CD4-positive, alpha-beta T cell treated with Interleukin-2 at 100 ng/mL for 4 hours (primary cell): ENCODE measurements around the gene IGFLR1.
"Not testable (repeated sequence)": the region's sequence is repeated elsewhere in the genome, so short reads cannot be mapped to it uniquely, and the experiment has no call there.

ENCODE experiments used
- DNase-seq: peaks from one replicate; pipeline ENCODE4 v3.0.0-alpha.2; 2020; ENCODE audit warnings: low spot score

IGFLR1 gene

DNA sequence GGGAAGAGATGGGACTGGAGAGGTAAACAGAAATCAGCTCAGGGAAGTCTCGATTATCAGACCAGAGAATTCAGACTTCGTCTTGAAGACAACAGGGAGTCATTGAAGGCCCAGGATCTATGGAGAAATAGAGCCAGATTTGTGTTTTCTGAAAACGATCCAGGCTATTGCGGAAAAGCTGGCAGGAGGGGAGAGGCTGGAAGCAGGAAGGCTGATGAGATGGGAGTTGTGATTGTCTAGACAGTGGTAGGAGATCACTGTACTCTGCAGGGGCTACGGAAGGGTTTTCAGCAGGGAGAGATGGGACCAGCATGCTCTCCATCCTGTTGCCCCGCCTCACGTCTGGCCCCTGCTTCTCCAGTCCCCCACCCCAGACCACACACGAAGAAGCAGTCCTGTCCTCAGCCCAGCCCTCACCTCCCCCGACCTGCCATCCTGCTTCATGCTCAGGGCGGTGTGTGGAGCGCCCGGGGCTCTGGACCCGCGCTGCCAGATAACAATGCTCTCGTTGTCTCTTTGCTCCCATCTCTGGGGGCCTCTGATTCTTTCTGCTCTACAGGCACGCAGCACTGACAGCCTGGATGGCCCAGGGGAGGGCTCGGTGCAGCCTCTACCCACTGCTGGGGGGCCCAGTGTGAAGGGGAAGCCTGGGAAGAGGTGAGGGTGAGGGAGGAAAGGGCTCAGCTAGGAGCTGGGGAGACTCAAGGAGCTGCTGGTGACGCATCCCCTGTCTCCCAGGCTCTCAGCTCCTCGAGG lies 35.0 kb upstream of the IGFLR1 start:
- no peak for DNase-seq

DNA sequence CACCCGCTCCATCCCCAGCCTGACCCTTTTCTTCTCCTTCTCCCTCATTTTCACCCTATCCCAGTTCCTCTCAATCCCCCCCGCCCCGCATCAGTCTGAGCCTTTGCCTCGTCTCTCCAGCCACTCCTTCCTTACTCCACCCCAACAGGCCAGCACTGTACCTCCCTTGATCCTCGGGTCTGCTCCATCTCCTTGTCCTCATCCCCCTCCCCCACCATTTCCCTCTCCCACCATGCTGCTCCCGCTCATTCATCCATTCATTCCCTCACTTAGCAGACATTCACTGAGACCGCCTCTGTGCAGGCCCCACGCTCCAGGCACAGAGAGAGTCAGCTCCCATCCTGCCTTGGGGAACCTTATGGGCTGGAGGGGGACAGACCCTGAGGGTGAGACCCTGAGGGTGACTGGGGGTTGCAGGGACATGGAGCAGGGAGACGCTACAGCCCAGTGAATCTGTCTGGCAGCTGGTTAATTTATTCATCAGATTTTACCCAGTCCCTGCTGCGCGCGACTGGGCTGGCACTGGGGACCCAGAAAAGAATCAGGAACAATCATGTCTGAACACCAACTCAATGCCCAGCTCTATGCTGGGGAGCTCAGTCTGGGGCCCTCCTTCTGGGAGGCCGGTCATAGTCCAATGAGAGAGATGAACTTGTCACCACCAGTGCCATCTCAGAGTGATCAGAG lies 34.0 kb upstream of the IGFLR1 start:
- no peak for DNase-seq

DNA sequence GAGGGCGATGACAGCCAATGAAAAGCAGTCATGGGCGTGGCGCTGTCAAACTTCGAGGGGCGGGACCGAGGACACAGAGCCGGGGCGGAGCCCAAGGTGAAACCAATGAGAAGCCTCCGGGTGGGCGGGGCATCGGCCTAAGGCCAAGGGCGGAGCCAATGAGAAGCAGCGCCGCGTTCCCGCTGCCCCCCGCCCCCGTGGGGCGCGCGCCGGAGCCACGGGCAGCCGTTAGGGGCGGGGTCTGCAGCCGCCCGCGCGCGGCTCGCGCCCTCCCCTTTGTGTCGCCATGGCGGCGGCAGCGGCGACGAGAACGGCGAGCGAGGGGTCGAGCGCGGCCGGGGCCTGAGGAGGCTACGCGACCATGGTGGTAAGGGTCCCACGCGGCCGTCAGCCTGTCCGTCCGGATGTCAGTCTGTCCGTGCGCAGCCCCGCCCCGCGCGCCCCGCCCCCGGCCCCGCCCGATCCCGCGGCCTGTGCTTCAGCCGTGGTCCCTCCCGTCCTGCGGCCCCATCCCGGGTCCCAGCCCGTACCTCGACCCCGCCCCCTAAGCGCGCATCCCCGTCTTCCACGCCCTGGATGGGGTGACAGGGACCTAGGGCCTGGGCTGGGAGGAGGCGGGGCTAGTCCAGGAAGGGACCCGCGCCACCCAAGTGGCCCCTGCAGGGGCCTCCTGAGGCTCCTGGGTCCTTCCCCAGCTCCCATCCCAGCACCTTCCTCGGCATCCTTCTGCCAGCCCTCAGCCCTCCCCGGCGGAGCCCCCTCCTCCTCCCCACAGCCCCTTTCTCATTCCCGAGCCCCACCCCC lies 33.2 kb upstream of the IGFLR1 start, which contains the start of gene ARHGAP33:
ARHGAP33 (plus strand) TSS at position 267 of the 804 bp plus-strand sequence; CDS start at position 362, 95 bp downstream.
- peak; percentile 99 for DNase-seq

- no peak for DNase-seq
These were observed 32.7 kb upstream of the IGFLR1 start for GRCh38 chr19:35775046-35775297.

DNA sequence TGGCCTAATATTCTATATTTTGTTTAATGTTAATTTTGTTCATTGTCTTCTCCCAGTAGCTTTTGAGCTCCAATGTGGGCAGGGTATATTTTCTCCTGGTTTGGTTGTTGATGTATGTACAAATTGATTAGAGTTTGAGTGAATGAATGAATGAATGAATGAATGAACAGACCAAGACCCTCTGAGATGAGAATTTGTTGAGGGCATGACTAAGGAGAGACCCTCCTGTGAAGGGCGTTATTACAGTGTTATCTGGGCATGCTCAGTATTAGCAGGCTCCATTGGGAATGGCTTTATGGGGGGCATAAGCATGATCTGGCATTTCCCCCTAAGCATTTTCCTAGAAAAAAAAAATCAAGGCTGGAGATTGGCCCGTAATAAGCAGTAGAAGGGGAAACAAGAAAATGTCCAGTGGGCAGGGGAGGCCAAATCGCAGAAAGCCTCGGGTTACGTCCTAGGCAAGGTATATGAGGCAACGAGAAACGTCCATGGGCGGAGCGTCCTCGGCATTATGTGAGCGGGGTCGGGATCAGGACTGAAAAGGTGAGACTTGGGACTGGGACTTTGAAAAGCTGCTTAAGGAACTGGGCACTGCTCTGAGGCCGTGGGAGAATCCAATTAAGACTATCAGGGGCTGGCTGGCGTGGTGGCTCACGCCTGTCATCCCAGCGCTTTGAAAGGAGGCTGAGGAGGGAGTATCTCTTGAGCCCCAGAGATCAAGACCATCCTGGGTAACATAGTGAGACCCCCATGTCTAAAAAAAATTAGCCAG lies 32.2 kb upstream of the IGFLR1 start:
- DNase-seq: no peak

DNA sequence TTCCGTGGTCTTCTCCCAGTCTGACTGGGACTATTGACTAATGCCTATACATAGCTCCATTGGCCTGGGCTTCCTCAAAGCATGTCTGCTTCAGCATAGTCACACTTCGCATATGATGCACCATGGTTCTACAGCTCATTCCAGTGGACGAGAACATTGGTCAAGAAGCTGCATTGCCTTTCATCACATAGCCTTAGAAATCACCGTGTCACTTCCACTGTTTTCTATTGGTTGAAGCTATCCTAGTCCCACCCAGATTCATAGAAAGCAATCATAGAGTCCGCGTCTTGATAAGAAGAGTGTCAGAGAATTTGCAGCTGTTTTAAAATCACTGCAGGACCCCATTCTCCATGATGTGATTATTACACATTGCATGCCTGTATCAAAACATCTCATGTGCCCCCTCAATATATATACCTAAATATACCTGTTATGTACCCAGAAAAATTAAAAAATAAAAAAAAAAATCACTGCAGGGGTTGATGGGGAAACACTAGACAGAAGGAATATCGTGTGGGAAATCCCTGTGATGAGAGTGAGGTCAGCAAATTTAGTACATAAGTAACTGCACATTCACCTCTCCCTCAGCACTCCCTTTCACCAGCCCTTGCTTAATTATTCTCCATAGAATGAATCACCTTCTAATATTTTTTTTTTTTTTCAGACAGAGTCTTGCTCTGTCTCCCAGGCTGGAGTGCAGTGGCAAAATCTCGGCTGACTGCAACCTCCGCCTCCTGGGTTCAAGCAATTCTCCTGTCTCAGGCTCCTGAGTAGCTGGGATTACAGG lies 31.0 kb upstream of the IGFLR1 start:
- DNase-seq: no peak

GRCh38 chr19:35772362-35772761 lies 30.1 kb upstream of the IGFLR1 start:
- DNase-seq: not testable (repeated sequence)

GRCh38 chr19:35768082-35768421 lies 25.8 kb upstream of the IGFLR1 start:
- DNase-seq: no peak

DNA sequence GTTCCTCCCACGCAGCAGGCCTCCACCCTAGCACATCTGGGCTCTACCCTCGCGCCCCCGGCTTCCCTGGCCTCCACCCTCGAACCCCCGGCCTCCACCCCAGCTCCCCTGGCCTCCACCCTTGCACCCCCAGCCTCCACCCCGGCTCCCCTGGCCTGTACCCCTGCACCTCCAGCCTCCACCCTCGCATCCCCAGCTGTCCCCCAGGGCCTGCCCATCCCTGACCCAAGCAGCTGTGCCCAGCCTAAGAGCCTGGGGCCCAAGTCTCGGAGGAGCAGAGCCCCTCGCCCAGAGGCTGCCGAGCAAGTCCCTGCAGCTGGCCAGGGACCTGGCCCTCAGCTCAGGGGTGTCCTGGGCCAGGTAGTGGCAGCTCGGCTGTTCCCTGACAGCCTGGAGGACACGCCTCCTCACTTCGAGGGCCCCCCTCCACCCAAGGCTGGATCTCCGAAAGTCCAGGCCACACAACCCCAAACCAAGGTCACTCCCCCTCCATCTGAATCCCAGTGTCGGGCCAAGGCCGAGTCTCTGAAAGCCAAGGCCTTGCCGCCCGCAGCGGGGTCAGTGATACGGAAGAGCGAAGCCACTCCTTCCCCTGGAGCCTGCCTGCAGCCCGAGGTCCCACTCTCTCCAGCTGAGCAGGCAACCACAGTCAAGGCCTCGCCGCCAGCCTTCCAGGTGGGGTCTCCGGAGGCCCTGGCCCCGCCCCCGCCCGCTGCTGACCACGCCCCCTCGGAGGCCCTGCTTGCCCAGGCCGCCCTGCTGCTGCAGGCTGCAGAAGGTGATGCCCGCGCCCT lies 25.2 kb upstream of the IGFLR1 start:
- no peak for DNase-seq

DNA sequence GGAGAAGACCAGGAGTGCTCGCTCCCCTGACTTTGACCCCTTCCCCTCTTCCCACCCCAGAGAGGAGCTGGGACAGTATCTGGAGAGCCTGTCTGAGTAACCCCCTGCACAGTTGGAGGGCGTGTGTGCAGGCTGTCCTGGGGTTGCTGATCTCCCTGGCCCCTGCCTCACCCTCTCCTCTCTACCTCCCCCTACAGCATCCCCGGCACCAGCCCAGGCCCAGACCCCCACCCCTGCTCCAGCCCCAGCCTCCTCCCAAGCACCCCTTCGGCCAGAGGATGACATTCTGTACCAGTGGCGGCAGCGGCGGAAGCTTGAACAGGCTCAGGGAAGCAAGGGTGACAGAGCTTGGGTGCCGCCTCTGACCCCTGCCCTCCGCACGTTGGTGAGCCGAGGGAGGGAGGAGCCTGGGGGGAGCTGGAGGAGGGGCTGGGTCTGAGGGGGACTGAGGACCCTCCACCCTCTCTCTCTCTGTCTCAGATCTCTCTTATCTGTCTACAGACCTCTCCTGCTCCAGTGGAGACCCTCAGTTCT lies 24.4 kb upstream of the IGFLR1 start:
- no peak for DNase-seq

DNA sequence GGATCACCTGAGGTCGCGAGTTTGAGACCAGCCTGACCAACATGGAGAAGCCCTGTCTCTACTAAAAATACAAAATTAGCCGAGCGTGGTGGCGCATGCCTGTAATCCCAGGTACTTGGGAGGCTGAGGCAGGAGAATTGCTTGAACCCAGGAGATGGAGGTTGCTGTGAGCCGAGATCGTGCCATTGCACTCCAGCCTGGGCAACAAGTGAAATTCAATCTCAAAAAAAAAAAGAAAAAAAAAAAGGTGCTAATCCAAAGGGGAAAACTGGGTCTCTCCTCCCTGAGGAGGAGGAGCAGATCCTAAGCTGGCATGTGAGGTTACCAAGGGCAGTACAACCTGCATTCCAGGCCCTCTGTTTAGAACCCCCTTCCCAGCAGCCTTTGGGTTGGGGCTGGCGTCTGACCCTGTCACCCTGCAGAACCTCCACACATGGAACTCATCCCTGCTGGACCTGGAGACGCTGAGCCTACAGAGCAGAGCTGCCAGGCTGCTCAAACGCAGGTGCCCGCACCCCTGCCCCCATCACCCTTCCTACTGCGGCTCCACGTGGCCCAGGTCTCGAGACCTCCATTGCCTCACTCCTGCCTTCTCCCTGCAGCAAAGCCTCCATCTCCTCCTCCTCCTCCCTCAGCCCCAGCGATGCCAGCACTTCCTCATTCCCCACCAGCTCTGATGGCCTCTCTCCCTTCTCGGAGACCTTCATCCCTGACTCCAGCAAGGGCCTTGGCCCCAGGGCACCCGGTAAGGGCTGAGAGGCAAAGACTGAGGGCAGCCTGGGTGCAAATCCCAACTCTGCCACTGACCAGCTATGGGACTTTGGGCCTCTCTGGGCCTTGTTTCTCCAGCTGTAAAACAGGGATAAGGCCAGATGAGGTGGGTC lies 22.4 kb upstream of the IGFLR1 start:
- no peak for DNase-seq

DNA sequence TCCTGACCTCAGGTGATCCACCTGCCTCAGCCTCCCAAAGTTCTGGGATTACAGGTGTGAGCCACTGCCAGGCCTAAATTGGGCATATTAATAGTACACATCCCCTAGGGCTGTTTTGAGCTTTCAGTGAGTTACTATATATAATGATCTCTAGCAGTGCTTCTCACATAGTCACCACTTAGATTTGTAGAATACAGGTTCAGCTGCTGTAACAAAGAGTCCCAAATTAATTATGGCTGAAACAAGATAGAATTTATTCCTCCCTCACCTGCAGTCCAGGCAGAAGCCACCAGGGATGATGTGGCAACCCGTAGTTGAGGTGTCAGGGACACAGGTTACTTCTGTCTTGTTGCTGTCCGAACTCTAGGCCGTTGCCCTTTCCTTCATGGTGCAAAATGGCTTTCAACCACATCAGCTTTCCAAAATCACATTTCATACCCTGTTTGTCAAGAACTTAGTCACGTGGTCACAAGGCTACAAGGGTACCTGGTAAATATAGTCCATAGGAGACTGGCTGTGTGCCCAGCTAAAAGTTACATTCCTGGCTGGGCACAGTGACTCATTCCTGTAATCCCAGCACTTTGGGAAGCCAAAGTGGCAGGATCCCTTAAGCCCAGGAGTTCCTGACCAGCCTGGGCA lies 18.6 kb upstream of the IGFLR1 start:
- no peak for DNase-seq

DNA sequence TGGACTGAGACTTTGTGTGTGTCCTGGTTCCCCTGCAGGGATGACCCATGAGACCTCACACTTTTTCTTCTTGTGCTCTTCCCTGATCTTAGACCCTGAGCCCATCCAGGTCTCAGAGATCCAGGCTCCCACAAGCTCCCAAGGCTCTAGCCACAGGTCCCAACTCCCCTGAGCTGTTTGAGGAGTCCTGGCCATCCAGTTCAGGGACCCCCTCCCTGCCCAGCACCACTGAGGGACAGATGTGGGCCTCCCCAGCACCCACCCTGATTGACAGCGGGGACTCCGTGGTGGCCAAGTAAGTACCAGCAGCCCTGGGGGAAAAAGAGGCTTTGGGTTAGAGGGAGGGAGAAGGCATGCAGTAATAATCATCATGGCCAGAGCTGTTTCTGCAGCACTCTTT lies 17.4 kb upstream of the IGFLR1 start:
- no peak for DNase-seq

DNA sequence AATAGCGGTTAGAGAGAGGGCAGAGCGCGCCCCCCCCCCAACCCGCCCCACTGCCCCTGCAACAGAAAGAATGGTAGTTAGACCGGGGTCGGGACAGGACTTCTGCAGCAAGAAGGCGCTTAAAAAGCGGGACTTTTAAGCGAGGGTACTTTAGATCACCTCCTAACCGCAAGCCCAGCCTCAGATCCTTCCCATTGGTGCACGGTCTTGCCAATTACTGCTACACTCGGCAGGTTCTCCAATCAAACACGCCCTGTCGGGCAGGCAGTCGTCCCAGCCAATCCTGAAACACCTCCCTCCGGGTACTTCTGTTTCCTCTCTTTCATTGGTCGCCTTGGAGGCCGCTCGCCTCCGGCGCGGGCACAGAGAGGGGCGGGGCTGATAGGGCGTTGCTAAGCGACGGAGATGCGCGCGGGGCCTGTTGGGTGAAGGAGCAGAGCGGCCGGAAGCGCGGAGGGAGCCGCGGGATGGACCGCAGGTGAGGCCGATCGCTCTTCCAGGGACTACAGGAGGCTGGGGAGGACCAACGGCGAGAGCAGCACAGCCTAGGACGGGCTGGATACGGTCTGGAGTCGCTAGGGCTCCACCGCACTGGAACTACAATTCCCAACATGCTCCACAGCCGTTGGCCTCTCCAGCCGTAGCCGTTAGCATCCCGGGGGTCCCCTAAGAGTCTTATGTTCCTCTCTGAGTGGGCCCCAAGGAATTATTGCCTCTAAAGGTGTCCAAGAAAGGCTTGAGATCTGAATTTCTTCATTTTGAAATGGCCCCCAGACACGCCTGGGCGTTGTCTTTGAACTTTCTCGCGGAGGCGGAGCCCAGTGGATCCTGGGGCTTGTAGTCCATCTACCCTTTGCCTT lies 15.7 kb upstream of the IGFLR1 start, which contains the start of gene PROSER3:
PROSER3 (plus strand) TSS at position 428 of the 860 bp plus-strand sequence; CDS start at position 468, 40 bp downstream.
- DNase-seq: peak; percentile 100

- DNase-seq: no peak
These were observed 15.0 kb upstream of the IGFLR1 start for GRCh38 chr19:35757231-35757748.

GRCh38 chr19:35756377-35757230 lies 14.4 kb upstream of the IGFLR1 start, which contains the start of gene HSPB6:
Gene HSPB6 (minus strand): TSS chr19:35757029. CDS start chr19:35757008, 21 bp downstream.
- DNase-seq: no peak
